HepG2 (cell line): Measurements from ENCODE around the gene SH3GL1. TPM values are rescaled to one million over a fixed set of nuclear protein-coding genes. Genes with fewer than 3 reads are reported as not detected.

ENCODE experiments used
- AHDC1 ChIP-seq: sonication (generic); formaldehyde crosslinking; IDR thresholded peaks from 2 replicates; pipeline ENCODE4 v1.5.1; 2020; ENCODE audit warnings: mild to moderate bottlenecking, missing genetic modification reagents, borderline replicate concordance
- BCL6 ChIP-seq: IDR thresholded peaks from 2 replicates; pipeline ENCODE4 v1.6.1; 2016; ENCODE audit warnings: missing genetic modification reagents, missing compliant biosample characterization
- EP300 ChIP-seq, 3 experiments: sonication (generic) in 1 of 3; formaldehyde crosslinking in 1 of 3; IDR thresholded peaks; 2 replicates each; pipeline versions ENCODE4 v1.5.1 to v1.6.1; 2011 to 2020; ENCODE audit warnings: low read depth in 2 of 3, low read length in 2 of 3, borderline replicate concordance in 1 of 3, improper control_type of control experiment in 1 of 3, mild to moderate bottlenecking in 1 of 3, missing genetic modification reagents in 1 of 3, moderate library complexity in 1 of 3
- FIP1L1 ChIP-seq: fragments of 200-400 bp; formaldehyde crosslinking; IDR thresholded peaks from 2 replicates; pipeline ENCODE4 v1.6.1; 2018; ENCODE audit warnings: low read depth, mild to moderate bottlenecking, low read length, moderate library complexity, borderline replicate concordance; ENCODE audit not compliant: insufficient read depth
- GABPA ChIP-seq, 2 experiments: IDR thresholded peaks; 2 replicates each; pipeline ENCODE4 v1.6.1; 2011 to 2016; ENCODE audit warnings: low read depth in 2 of 2, low read length in 1 of 2, missing biosample characterization in 1 of 2, missing genetic modification characterization in 1 of 2
- MEIS2 ChIP-seq: sonication (generic); formaldehyde crosslinking; IDR thresholded peaks from 2 replicates; pipeline ENCODE4 v1.9.0; 2021; ENCODE audit warnings: mild to moderate bottlenecking, missing genetic modification reagents
- PAXIP1 ChIP-seq: sonication (generic); formaldehyde crosslinking; conservative IDR thresholded peaks from 2 replicates; pipeline ENCODE4 v1.4.0; 2020; ENCODE audit warnings: mild to moderate bottlenecking, missing genetic modification reagents, moderate library complexity
- PBX3 ChIP-seq: sonication (generic); formaldehyde crosslinking; IDR thresholded peaks from 2 replicates; pipeline ENCODE4 v1.8.1; 2023; ENCODE audit warnings: missing genetic modification reagents, inconsistent platforms, borderline replicate concordance
- REPIN1 ChIP-seq: sonication (generic); formaldehyde crosslinking; IDR thresholded peaks from 2 replicates; pipeline ENCODE4 v1.8.0; 2022; ENCODE audit warnings: missing genetic modification reagents, low read depth, mild to moderate bottlenecking, borderline replicate concordance
- RXRB ChIP-seq: IDR thresholded peaks from 2 replicates; pipeline ENCODE4 v1.6.1; 2016; ENCODE audit warnings: borderline replicate concordance, missing genetic modification reagents, missing compliant biosample characterization
- SNAPC2 ChIP-seq: sonication (generic); formaldehyde crosslinking; IDR thresholded peaks from 2 replicates; pipeline ENCODE4 v1.8.1; 2022; ENCODE audit warnings: mild to moderate bottlenecking, missing genetic modification reagents
- SOX13 ChIP-seq, 3 experiments: fragments of 450-650 bp in 1 of 3; sonication (generic) in 1 of 3; formaldehyde crosslinking in 1 of 3; IDR thresholded peaks in 2 of 3; conservative IDR thresholded peaks in 1 of 3; 2 replicates each; pipeline versions ENCODE4 v1.5.0 to v1.6.1; 2016 to 2020; ENCODE audit warnings: antibody characterized with exemption in 1 of 3, mild to moderate bottlenecking in 1 of 3, missing compliant biosample characterization in 1 of 3, missing genetic modification reagents in 1 of 3, moderate library complexity in 1 of 3
- SP4 ChIP-seq: sonication (generic); formaldehyde crosslinking; IDR thresholded peaks from 2 replicates; pipeline ENCODE4 v1.8.1; 2023; ENCODE audit warnings: mild to moderate bottlenecking, missing genetic modification reagents
- ZMYM4 ChIP-seq: sonication (generic); formaldehyde crosslinking; IDR thresholded peaks from 2 replicates; pipeline ENCODE4 v1.8.1; 2023; ENCODE audit warnings: mild to moderate bottlenecking, missing genetic modification reagents
- ZNF136 ChIP-seq: sonication (generic); formaldehyde crosslinking; IDR thresholded peaks from 2 replicates; pipeline ENCODE4 v1.8.1; 2022; ENCODE audit warnings: low read depth, mild to moderate bottlenecking, moderate library complexity, missing genetic modification reagents
- ZNF263 ChIP-seq: sonication (generic); formaldehyde crosslinking; IDR thresholded peaks from 2 replicates; pipeline ENCODE4 v1.4.0; 2020; ENCODE audit warnings: missing genetic modification reagents
- polyA plus RNA-seq, 8 experiments: library from polyadenylated mRNA; depleted of rRNA in 3 of 8; stranded (reverse) in 7 of 8; unstranded in 1 of 8; fragments of >200 nt; fragmentation: Illumina TruSeq in 4 of 8; extraction: Trizol in 4 of 8; gene quantifications; 2 replicates each; pipeline versions ENCODE4 v1.2.1 to v1.2.3, GENCODE V29; 2011 to 2016; ENCODE audit warnings: low read depth in 4 of 8, missing spikeins in 1 of 8, mixed read lengths in 1 of 8; ENCODE audit not compliant: insufficient read depth in 1 of 8
- total RNA-seq, 5 experiments: library from RNA; depleted of rRNA; stranded (reverse); fragments of >200 nt; fragmentation: Illumina TruSeq; extraction: Trizol; gene quantifications; 2 replicates each; pipeline ENCODE4 v1.2.3, GENCODE V29; 2016; ENCODE audit warnings: low read depth in 1 of 5

SH3GL1 gene
- total and polyA plus RNA-seq, 2 of the 13 experiments (the other 11 are each of a cell fraction or from before 2014, with no cell fraction given), result 33.0 to 45.1 TPM

- TF ChIP-seq EP300 (IDR thresholded peaks at IDR 0.05; ENCODE audit: low read depth in 2 of 2, low read length in 2 of 2) (no peak; a peak in 1 of 4 replicates), EP300 (CRISPR knock-in tag; IDR thresholded peaks at IDR 0.05; ENCODE audit: borderline replicate concordance) (0 out of 2 replicates have a peak, but pooled peaks have one; percentile 11), ZNF263 (peak; percentile 85), MEIS2 (CRISPR knock-in tag) (0 out of 2 replicates have a peak, but pooled peaks have one; percentile 48), BCL6 (CRISPR knock-in tag) (no peak; the same call in 1 of the 2 replicates), SP4 (peak; percentile 22; the same call in 1 of the 2 replicates), RXRB (CRISPR knock-in tag) (peak; percentile 76), SOX13 (IDR thresholded peaks at IDR 0.05) (no peak), SOX13 (CRISPR knock-in tag; conservative IDR thresholded peaks at IDR 0.05 in 1 of 2, IDR thresholded peaks at IDR 0.05 in 1 of 2) (peak in 1 of 2 experiments; percentile 29; a peak in 1 of 4 replicates), ZNF136 (CRISPR knock-in tag) (0 out of 2 replicates have a peak, but pooled peaks have one; percentile 25), PAXIP1 (CRISPR knock-in tag) (peak; percentile 41; the same call in 1 of the 2 replicates), GABPA (IDR thresholded peaks at IDR 0.05; ENCODE audit: low read depth, low read length) (no peak), GABPA (CRISPR knock-in tag; IDR thresholded peaks at IDR 0.05; ENCODE audit: low read depth) (0 out of 2 replicates have a peak, but pooled peaks have one; percentile 13), AHDC1 (no peak), ZMYM4 (CRISPR knock-in tag) (peak; percentile 47; the same call in 1 of the 2 replicates), SNAPC2 (CRISPR knock-in tag) (peak; percentile 52; the same call in 1 of the 2 replicates), FIP1L1 (no peak), PBX3 (no peak), REPIN1 (CRISPR knock-in tag) (0 out of 2 replicates have a peak, but pooled peaks have one; percentile 25)
Observed at GRCh38 chr19:4337906-4338440, 62.4 kb downstream of the SH3GL1 start (continued).
